Measurements from ENCODE around the gene FBXO34.

FBXO34 gene

GRCh38 chr14:55238019-55238680 lies 33.1 kb upstream of the FBXO34 start:
- DNase-seq: no peak
- H3K4me3 ChIP-seq (ENCODE audit: low read depth, low read length): no peak overlapping the region
- no peak for TF ChIP-seq CTCF (IDR thresholded peaks at IDR 0.05; ENCODE audit: low read depth, low read length)
- H3K4me1 ChIP-seq: no peaks in the 10 kb centered on the region
- no peaks in the 10 kb centered on the region for H3K36me3 ChIP-seq
- H3K27me3 ChIP-seq: peaks cover 27% of the 10 kb centered on the region
- H3K9me3 ChIP-seq: no peaks in the 10 kb centered on the region

GRCh38 chr14:55239320-55239719 lies 31.9 kb upstream of the FBXO34 start:
- Histone ChIP-seq H3K9me3 (no peaks in the 10 kb centered on the region), H3K27me3 (peaks cover 15% of the 10 kb centered on the region), H3K4me3 (ENCODE audit: low read depth, low read length) (no peak overlapping the region), H3K36me3 (no peaks in the 10 kb centered on the region), H3K4me1 (no peaks in the 10 kb centered on the region)
- DNase-seq: no peak
- no peak for TF ChIP-seq CTCF (IDR thresholded peaks at IDR 0.05; ENCODE audit: low read depth, low read length)

- H3K4me3 ChIP-seq (ENCODE audit: low read depth, low read length): peak overlapping the region; percentile 21; the same call in 1 of the 2 replicates
- H3K9me3 ChIP-seq: no peaks in the 10 kb centered on the region
- DNase-seq: peak; percentile 57
- H3K4me1 ChIP-seq: no peaks in the 10 kb centered on the region
- peaks cover 11% of the 10 kb centered on the region for H3K27me3 ChIP-seq
- H3K36me3 ChIP-seq: no peaks in the 10 kb centered on the region
- no peak for TF ChIP-seq CTCF (IDR thresholded peaks at IDR 0.05; ENCODE audit: low read depth, low read length)
Observed at GRCh38 chr14:55240526-55241178, 30.6 kb upstream of the FBXO34 start.

GRCh38 chr14:55241673-55242072 lies 29.5 kb upstream of the FBXO34 start:
- DNase-seq: no peak
- H3K9me3 ChIP-seq: no peaks in the 10 kb centered on the region
- no peaks in the 10 kb centered on the region for H3K4me1 ChIP-seq
- TF ChIP-seq CTCF (IDR thresholded peaks at IDR 0.05; ENCODE audit: low read depth, low read length): no peak
- H3K36me3 ChIP-seq: no peaks in the 10 kb centered on the region
- peaks cover 11% of the 10 kb centered on the region for H3K27me3 ChIP-seq
- H3K4me3 ChIP-seq (ENCODE audit: low read depth, low read length): no peak overlapping the region

GRCh38 chr14:55243386-55243785 lies 27.8 kb upstream of the FBXO34 start:
- no peak overlapping the region for H3K4me3 ChIP-seq (ENCODE audit: low read depth, low read length)
- H3K9me3 ChIP-seq: no peaks in the 10 kb centered on the region
- H3K27me3 ChIP-seq: peaks cover 11% of the 10 kb centered on the region
- no peaks in the 10 kb centered on the region for H3K36me3 ChIP-seq
- no peaks in the 10 kb centered on the region for H3K4me1 ChIP-seq
- TF ChIP-seq CTCF (IDR thresholded peaks at IDR 0.05; ENCODE audit: low read depth, low read length): no peak
- no peak for DNase-seq

- Histone ChIP-seq H3K27me3 (peaks cover 11% of the 10 kb centered on the region), H3K9me3 (no peaks in the 10 kb centered on the region), H3K4me3 (ENCODE audit: low read depth, low read length) (no peak overlapping the region), H3K4me1 (no peaks in the 10 kb centered on the region), H3K36me3 (no peaks in the 10 kb centered on the region)
- no peak for TF ChIP-seq CTCF (IDR thresholded peaks at IDR 0.05; ENCODE audit: low read depth, low read length)
- no peak for DNase-seq
Observed at GRCh38 chr14:55243813-55244212, 27.4 kb upstream of the FBXO34 start.
